NCI-H2196 (cell line): ENCODE data around the gene MYL11.

Experiments
- DNase-seq: peaks from one replicate; lab custom pipeline; 2025; ENCODE audit not compliant: unreplicated experiment; lab: John Stamatoyannopoulos, UW

Gene MYL11

GRCh38 chr16:30369938-30370455, 4.6 kb upstream of the MYL11 start:
- no peak for DNase-seq

GRCh38 chr16:30370456-30371247, 4.0 kb upstream of the MYL11 start, which contains the start of gene TBC1D10B:
TBC1D10B (minus strand) TSS chr16:30370494; CDS start chr16:30370183, 311 bp downstream.
- peak; percentile 100 for DNase-seq

- no peak for DNase-seq
These were observed 3.3 kb upstream of the MYL11 start for GRCh38 chr16:30371248-30371816.

GRCh38 chr16:30372038-30372712, 2.4 kb upstream of the MYL11 start:
- DNase-seq: no peak

GRCh38 chr16:30372725-30373124, 1.9 kb upstream of the MYL11 start:
- peak; percentile 21 for DNase-seq

- no peak for DNase-seq
These were observed 1.3 kb downstream of the MYL11 start for GRCh38 chr16:30375864-30376263.

- no peak for DNase-seq
These were observed 1.9 kb downstream of the MYL11 start for GRCh38 chr16:30376461-30376902.

- DNase-seq: no peak
These were observed 2.6 kb downstream of the MYL11 start for GRCh38 chr16:30377050-30377811.

GRCh38 chr16:30377812-30378235, 3.2 kb downstream of the MYL11 start:
- peak; percentile 88 for DNase-seq

GRCh38 chr16:30378236-30379157, 3.9 kb downstream of the MYL11 start:
- DNase-seq: peak; percentile 99

- no peak for DNase-seq
These were observed 4.7 kb downstream of the MYL11 start for GRCh38 chr16:30379158-30379783.

- DNase-seq: no peak
These were observed 5.6 kb downstream of the MYL11 start for GRCh38 chr16:30380072-30380802.

GRCh38 chr16:30380803-30381208, 6.2 kb downstream of the MYL11 start:
- no peak for DNase-seq

GRCh38 chr16:30381291-30382041, 6.9 kb downstream of the MYL11 start:
- no peak for DNase-seq

- DNase-seq: no peak
These were observed 7.7 kb downstream of the MYL11 start, which contains the start of gene SEPTIN1 for GRCh38 chr16:30382111-30382881. SEPTIN1 (minus strand) TSS chr16:30382561; CDS start chr16:30382542, 19 bp downstream.

- no peak for DNase-seq
These were observed 8.9 kb downstream of the MYL11 start for GRCh38 chr16:30383521-30383920.

GRCh38 chr16:30394592-30395154, 20.1 kb downstream of the MYL11 start:
- no peak for DNase-seq
